Ammon's horn (tissue), 1 donor: ENCODE results near the gene EIPR1.

Source experiments
- DNase-seq: peaks from one replicate; pipeline ENCODE4 v3.0.0-alpha.2; 2016; ENCODE audit warnings: low spot score

Gene EIPR1

DNA sequence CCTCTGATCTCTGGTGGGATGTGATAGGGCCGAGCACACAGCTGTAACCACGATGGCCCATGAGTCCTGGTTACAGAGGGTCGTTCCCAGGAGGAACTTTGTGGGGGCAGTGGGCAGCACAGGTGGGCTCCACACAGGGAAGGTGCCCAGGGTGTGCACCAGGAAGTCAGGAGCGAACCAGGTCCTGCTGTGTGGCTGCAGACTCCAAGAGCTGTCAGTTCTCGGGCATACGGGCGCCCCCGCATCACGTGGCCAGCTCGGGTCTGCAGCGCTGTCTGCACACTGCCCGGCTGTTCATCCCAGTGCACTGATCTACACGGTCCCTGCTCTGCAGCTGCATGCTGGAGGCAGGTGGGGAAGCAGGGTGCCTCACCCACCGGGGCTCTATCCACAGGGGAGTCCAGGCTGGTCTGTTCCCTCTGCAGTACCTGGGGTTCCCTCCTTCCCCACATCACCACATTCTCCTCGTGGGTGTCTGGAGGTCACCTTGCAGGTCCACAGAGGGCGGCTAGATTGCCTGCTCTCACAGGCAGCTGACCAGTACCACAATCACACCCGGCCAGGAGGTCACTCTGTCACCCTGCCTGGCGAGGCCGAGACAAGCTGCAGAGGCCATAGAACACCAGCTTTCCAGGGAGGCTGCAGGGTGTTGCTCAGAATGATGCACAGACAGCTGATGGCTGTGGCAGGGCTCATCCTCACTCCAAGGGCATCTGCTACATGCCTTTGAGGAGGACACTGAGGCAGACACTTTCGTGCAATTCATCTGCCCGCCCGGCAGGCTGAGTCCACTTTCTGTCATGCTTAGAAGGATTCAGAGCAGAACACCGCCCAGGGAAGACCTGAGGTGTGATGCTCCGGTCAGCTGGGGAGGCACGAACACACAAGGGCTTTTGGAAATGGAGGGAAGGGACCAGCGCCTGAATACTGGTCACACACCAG lies 202.7 kb downstream of the EIPR1 start:
- DNase-seq: no peak

DNA sequence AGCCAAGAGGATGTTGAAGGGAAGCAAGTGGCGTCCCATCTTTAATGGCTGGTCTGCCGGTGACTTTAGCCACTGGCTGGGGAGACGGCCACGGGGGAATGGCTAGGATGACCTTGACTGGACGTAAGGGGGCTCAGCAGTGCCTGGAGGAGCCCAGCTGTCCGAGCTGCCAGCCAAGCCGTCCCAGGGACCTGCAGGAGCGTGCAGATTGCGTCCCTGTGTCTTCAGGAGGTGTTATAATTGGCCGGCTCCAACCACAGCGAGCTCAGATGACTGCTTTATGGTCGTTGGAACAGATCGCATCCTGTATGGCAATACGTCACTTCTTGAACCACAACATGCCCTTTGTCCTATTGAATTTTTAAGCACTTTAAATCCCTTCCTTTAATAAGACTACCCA lies 204.6 kb downstream of the EIPR1 start:
- no peak for DNase-seq

DNA sequence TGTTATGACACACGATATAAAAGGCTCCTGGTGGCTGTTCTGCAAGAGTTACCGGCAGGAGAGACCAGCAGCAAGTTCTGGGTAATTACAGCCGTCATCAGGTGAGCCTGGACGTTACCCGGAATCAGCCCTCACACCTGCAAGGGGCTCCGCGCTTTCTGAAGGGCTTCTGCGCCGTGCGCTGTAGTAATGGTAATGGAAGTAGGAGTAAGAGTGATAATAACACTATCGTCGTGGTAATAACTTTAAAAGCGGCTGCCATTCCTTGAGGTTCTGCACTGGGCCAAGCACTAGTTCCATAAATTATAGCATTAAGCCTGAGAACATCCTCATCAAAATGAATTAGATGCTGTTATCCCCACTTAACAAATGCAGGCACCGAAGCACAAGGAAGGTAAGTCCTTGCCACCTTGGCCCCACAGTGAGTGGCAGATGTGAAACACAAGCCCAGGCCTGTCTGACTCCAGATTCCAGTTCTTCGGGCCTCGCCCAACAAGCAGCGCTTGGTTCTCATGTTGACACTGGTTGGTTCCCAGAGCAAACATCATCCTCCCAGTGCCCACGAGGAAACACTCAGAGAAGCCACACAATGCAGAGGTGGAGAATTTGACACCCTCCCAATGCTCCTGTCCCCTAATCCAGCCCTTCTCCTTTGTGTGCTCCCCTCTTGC lies 205.2 kb downstream of the EIPR1 start:
- DNase-seq: no peak

DNA sequence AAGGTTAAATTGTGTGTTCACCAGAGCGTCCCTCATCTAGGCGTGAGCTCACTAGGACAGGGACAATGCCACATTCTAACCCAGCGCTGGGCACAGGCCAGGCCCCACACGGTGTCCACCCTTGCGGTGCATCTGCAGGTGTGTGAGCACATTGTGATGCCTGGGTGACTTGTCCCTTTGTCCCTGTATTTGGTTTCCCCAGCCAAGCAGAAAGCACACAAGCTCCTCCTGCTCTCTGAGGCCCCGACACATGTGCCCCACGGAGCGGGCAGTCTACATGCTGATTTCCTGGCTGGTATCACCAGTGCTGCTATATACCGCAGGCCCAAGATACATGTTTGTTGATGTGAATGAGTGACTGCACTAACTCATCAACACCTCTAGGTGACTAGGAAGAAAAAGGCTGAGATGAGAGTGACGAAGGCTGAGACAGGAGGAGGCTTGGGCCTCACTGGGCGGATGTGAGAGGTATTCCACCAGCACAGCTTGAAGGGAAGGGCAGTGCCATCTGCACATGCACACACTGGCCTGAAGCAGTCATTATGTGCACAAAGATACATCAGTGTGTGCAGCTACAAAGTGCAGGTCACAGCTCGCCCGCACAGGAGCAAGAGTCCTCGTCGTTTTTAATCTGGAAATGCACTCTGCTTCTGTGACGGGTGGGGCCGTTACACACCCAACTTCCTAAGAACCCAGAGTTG lies 205.9 kb downstream of the EIPR1 start:
- DNase-seq: no peak

DNA sequence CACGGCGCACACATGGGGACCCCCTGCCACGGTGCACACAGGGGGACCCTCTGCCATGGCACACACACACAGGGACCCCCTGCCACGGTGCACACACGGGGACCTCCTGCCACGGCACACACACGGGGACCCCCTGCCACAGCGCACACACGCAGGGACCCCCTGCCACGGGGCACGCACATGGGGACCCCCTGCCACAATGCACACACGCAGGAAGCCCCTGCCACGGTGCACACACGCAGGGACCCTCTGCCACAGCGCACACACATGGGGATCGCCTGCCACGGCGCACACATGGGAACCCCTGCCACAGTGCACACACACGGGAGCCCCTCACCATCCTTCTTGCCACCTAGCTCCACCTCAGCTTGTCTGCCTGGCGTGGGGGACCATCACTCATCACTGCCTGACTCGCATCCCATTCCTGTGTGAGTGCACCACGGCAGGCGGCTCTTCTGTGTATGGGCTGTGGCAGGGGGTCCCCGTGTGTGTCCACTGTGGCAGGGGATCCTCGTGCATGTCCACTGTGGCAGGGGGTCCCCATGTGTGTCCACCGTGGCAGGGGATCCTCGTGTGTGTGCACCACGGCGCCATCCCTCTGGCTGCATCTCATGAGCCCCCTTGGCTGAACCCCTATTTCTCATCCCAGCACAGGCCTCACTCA lies 206.7 kb downstream of the EIPR1 start:
- DNase-seq: no peak

DNA sequence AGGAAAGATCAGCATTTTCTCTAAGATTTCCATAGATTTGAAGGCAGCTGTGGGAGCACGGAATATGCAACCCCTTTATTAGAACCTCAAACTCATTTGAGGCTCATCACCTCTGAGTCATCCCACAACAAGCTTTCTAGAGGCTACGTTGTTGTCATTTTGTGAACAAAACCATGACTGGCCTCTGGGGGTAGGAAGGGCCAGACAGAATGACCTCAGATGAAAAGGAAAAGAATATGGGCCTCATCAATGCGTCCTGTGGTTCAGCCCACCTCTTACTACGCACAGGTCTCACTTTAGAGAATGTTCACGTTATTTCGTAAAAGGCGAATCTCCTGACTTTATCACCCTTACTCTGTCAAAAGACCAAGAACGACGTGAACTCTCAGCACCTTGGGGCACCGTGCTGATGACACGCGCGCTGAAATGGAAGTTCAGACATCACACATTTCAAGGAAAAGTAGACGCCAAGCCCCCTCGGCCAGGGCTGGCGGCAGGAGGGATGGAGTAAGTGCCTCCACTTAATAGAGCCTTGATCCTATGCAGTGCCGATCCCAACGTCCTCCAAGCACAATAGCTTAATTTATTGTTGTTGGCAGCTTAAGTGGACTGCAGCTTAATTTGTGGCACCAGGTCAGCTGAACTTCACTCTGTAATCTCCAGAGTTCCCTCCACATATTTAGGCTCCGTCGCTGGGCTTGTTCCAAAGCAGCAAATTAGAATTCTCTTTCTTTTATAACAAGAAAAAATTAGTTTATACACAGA lies 208.3 kb downstream of the EIPR1 start:
- DNase-seq: no peak

DNA sequence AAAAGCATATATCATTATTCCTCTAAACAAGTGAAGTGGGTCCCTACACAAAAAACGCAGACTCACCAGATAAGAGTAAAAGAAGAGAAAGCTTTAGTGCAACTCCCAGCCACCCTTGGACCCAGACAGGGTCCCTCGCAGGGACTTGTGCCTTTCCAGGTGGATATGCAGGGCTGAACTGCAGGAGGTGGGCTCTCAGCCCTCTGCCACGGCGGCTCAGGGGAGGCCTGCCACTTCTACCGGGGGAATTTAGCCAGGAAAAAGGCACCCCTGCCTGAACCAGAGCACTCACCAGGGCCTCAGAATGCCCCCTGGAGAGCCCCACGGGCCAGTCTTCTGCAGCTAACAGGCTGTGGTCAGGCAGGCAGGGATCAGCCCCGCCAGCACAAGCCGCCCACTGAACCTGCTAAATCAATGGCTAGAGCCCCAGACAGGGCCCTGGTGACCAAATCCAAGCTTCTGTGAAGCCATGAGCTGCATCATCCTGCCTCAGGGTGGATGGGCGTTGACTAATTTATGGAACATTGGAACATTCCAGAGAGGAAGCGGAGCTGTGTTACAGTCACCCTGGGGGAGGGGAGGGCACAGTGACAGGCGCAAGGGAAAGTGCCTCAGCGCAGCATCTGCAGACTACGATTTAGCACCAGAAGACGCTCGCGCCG lies 209.3 kb downstream of the EIPR1 start:
- no peak for DNase-seq

DNA sequence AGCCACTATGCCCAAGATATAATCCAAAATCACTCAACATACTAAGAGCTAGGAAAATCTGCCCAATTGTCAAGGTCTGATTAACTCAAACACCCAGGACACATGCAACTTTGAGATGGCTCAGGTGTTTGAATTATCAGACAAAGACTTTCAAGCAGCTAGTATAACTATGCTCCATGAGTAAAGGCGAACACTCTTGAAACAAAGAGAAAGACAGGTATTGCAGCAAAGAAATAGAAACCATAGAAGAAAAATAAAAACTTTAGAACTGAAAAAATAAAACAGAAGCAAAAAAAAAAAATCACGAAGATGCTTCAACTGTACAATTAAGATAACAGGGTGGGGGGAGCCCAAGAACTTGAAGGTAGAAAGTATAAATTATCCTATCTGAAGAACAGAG lies 214.2 kb downstream of the EIPR1 start:
- DNase-seq: no peak

DNA sequence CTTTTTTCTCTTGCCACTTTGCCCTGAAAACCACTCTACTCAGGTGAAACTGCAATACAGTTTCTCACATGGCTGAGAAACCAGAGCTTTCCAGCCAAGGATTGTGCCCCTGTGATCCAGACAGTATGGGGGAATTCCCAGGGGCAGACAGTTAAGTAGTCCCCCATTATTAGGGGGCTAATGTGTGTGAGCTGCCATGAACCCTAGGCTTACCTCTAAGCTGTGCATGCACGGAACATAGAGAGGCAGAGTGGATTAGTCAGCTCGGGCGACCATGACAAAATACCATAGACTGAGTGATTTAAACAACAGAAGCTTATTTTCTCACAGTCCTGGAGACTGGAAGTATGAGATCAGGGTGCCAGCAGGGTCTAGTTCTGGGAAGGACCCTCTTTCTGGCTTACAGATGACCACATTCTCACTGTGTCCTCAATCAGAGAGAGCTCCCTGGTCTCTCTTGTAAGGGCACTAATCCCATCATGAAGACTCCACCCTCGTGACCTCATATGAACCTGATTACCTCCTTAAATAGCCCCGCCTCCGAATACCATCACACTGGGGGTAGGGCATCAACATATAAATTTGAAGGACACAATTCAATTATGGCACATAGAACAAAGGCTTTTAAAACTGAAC lies 215.1 kb downstream of the EIPR1 start:
- no peak for DNase-seq

DNA sequence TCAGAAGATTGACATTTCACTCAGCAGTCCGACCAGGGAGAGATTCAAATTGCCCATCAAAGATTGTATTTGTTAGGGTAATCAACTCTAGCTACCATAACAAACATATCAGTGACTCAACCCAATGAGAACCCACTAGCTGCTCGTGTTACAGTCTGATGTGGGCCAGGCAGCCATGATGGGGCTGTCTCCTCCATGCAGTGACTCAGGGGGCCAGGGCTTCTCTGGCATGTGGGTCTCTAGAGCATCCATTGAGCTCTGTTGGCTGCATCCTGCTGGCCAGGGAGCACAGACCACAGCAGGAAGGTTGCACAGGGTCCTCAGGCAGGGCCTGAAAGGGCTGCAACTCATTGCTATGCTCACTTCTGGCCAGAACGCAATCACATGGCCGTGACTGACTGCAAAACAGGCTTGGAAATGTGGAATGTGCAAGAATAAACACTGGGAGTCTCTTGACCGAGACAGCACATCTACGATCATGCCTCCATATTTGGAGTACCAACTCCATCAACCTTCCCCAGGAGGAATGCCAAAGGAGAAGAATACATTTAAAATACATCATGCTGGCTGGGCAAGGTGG lies 216.8 kb downstream of the EIPR1 start:
- DNase-seq: no peak

DNA sequence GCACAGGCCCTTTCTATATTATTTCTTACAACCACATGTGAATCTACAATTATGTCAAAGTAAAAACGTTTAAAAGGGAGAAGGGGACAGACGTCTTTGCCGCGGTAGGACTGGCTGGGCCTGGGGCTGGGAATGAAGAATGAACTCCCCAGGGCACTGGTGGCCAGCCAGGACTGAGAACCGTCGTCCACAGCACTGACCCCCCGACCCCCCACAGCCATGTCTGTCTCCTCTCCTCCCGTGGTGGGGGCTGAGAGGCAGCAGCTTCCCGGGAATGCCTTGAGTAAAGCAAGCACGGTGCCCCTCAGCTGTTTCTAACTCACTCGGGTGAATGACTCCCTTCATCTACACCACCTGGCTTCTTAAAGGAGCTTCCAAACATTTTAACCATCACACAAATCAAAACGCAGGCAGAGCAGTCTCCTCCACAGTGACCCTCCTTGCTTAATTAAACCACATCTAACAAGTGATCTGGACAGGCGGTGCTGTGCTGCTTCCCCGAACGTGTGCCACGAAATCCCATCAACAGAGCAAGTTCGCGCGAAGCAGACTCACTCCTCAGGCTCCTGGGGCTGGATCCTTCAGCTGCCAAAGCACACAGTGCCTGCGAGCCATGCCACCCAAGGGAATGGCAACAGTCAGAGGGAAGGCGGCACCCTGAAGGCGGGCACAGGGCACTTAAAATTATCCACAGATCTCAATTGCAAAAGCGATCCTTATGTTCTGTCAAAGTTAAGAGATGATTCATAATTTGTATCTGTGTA lies 217.7 kb downstream of the EIPR1 start:
- peak; percentile 18 for DNase-seq

DNA sequence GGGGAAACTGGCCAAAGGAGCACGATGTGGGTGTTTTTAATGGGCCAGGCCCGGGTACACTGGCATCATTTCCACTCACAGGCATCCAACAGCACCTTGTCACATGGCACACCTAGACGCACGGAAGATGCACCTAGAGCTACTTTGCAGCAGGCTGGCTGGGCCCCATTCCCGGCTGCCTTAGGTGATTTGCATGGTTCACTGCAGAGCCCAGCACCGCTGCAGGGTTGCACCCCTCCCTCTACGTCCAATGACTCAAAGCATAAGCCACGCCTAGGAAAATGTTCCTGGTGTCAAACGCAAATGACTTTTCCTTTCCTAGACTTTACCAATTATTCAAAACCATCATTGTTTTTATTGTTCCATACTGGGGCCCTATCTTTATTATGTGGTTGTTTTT lies 222.9 kb downstream of the EIPR1 start:
- no peak for DNase-seq

DNA sequence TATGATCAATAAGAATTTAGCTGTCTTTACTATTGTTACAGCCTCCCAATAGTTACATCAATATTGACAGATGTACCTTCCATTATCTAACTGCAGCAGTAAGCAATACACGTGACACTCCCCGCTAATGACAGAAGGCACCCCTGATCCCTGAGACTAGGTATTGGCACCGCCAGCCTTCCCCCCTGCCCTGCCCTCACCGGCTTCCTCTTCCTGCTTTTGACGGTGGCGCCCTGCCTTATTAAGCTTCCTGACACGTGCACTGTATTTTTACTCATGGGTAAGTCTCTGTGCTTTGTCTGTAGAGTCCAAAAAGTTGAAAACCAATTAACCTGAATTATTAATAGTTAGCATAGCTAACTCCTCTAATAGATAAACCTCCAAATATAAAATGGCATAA lies 223.5 kb downstream of the EIPR1 start:
- DNase-seq: no peak

DNA sequence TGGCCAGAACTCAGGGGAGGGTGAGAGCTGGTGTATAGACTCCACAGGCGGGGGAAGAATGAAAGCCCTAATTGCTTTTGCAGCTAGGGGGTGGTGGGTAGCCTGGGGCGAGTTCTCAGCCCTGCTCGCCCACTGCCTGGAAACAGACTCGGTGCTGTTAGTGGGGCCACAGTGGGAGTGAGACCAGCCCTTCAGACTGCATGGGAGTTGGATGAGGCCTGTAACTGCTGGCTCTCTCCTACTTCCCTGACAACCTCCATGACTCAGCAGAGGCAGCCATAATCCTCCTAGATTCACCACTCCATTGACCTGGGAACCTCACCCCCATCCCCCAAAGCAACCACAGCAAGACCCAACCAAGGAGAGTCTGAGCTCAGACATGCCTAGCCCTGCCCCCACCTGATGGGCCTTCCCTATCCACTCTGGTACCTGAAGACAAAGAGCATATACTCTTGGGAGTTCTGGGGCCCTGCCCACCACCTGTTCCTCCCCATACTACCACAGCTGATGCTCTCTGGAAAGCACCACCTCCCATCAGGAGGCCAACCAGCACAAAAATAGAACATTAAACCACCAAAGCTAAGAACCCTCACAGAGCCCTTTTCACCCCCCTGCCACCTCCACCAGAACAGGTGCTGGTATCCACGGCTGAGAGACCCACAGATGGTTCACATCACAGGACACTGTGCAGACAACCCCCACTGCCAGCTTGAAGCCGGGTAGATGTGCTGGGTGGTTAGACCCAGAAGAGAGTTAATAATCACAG lies 226.3 kb downstream of the EIPR1 start:
- DNase-seq: no peak

DNA sequence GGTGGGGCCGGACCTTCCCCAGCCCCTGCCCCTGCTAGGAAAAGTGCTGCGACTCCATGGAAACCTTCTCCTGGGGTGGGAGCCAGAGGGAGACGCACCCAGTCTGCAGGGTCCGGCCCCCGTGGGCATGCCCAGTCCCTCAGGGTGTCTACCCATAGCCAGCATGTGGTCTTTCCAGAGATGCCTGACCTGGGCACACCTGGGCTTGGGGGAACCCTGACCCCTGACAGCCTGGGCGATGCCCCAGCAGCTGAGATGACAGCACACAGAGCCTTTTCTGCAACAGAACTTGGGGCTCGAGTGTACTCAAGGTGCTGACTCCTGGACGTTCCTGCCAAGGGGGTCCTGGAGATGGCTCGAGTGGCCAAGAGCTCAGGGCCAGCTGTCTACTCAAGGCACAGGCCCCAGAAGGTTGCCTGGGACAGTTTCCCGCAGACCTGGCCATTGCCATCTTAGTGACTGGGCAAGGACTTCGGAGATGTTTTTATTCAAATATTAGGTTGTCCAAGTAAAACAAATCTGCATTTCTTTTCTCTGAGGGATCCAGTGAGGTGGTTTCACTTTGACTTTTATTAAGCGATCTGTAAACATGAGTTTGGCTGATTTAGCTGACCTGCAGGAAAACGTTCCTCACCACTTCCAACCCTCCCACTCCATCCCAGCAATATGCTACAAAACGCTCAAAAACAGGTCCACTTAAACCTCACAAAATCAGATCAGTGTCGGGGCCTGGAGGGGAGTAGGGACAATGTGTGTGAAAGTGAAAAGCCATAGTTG lies 228.0 kb downstream of the EIPR1 start:
- no peak for DNase-seq

DNA sequence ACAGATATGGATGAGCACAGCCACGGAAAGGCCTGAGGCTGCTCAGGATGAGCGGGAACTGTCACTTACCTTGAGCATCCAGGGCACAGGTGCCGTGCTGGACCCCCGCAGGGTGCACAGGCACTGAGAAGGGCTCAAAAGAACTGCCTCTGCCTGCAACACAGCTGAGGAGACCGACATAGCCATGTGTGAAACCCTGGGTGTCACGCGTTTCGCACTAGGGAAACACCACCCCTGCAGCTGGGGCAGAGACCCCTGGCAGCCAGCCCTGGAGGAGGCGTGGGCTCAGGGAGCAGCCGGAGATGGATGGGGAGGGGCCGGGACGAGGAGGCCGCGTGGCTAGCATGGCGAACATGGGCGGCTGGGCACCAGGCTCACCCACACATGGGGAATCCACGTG lies 228.9 kb downstream of the EIPR1 start:
- DNase-seq: no peak

DNA sequence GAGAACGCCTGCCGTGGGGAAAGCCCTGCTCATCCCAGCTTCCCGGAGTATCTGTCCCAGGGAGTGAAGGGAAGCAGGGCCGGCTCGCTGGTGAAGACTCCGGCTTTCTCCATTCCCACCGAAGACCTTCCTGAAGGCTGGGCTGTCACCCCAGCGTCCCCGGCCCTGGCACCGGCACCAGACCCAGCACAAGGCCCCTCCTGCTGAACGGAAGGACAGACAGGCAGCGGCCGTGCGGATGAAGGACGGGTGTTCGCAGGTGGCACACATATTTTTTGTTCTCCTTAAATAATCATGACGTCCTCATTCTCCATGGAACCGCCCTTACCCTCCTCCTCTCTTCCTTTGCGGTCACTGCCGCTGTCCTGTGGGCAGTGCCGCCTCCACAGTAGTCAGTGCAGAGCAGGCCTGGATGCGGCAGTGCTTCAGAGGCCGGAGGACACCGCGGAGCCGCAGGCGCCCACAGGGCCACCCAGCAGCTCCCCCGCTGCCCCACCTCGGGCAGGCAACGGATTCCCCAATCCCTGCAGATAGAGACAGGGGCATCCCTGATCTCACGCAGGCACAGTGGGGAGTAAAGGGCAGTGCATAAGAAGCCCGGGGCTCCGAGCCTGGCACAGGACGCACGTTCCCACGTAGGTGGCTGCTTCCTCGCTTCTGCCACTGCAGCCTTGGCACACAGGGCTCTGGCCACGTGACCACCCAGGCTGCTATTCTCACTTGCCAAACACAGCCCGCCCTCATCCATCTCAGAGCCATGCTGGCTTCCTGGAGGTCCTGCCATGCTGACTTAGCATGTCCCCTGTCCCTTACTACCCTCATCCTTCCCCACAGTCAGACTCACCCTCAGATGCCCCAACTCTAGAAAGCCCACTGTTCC lies 229.7 kb downstream of the EIPR1 start:
- DNase-seq: peak; percentile 48
